NCI-H128 (cell line): Measurements from ENCODE around the gene TMEM184B.
A peak's percentile ranks its signal among the peaks of the same experiment; 100 is the strongest.
"Not testable (repeated sequence)": the region's sequence is repeated elsewhere in the genome, so short reads cannot be mapped to it uniquely, and the experiment has no call there.

Experiments
- DNase-seq: peaks from one replicate; lab custom pipeline; 2025; ENCODE audit not compliant: unreplicated experiment; lab: John Stamatoyannopoulos, UW

Gene TMEM184B

DNA sequence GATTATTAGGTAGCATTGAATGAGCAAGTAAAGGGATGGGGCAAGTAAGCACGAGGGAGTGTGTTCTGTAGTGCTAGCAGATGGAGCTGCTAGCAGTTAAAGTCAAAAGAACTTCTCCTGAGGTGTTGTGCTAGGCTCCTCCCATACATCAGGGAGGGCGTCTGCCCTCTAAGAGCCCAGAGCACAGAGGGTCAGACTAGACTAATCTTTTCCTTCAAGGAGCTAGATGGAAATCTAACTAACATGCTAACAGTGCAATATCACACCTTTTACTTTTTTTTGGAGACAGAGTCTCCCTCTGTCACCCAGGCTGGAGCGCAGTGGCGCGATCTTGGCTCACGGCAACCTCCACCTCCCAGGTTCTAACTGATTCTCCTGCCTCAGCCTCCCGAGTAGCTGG is 88.0 kb downstream of the TMEM184B start:
- DNase-seq = no peak

DNA sequence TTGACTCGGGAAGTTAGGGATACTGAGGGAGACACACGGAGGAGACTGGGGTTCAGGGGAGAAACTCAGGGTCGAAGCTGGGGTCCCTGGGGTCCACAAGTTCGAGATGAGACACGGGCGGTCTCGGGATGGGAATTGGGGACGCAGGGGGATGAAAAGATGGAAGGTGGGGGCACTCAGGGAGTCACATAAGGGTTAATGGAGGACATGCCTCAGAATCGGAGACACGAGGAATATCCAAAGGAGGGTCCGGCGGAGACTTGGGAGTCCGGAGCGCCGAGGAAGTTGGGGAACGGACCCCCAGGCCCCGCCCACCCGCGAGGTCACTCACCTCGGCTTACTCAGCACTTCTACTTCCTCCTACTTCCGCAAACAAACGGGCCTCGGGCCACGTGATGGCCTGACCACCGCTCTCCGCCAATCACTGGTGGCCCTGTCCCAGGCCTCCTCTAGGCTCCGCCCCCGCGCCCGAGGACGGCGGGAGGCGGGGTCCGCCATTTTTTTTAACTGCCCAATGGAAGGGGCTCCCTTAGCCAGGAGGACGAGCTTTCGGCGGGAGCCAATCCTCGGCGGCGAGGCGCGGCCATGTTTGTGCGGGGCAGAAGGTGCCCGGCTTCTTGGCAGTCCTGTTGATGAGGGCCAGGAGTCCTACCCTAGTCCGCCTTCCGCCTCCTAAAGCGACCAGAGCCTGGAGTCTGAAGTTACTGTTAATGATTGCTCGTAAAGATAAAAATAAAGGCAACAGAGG is 91.2 kb downstream of the TMEM184B start, which contains the start of gene PLA2G6:
TSS of gene PLA2G6 (minus strand) at position 378 of the 748 bp plus-strand sequence. CDS start 12,404 bp downstream, outside the sequence.
- peak; percentile 80 for DNase-seq

DNA sequence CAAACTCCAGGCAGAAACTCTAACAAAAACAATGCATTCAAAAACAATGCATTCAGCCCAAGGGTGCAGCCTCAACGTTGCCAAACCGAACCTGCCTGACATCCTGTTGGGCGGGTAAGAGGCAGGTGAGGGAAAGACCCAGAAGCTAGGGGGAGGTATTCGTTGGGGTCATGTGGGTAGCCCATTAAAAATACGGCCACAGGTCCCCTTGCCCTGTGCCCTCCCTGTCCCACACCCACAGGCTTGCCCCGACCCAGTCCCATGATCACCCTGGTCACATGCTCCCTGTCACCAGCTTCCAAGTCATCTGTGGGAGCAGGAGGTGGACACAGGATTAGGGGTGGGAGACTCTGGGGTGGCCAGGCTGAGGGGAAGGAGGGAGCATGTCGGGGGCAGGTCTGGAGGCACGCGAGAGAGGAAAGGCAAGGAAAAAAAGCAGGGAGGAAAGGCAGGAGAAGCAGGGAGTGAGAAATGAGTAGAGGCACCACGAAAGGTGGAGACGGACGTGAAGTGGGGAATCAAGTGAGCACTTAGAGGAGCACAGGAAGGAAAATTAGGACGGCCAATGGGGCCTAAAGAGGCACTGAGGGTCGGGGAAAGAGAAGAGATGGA is 91.9 kb downstream of the TMEM184B start:
- DNase-seq = no peak

DNA sequence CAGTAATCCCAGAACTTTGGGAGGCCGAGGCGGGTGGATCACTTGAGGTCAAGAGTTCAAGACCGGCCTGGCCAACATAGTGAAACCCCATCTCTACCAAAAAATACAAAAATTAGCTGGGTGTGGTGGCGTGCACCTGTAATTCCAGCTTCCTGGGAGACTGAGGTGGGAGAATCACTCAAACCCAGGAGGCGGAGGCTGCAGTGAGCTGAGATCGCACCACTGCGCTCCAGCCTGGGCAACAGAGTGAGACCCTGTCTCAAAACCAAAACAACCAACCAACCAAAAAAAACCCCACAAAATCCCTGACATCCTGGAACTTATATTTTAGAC is 94.2 kb downstream of the TMEM184B start:
- DNase-seq = not testable (repeated sequence)

DNA sequence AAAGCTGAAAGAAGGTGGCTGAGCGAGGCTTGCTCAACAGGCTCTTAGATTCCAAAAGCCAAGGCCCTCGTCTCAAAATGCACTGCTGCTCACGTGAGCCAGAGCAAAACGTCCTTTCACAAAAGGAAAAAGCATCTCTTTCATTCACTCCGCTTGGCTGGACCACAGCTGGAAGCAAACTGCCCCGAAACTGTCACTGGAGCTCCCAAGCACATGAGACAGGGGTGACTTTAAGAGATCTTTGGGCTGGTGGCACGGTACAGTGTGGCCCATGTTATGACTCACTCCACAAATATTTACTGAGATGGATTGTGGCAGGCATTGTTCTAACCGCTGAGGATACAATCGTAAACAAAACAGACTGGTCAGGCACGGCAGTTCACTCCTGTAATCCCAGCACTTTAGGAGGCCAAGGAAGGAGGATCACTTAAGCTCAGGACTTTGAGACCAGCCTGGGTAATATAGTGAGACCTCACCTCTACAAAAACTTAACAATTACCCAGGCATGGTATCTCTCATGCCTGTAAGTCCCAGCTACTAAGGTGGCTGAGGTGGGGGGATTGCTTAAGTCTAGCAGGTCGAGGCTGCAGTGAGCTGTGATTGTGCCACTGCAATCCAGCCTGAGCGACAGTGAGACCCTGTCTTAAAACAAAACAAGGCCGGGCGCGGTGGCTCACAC is 94.7 kb downstream of the TMEM184B start:
- no peak for DNase-seq

DNA sequence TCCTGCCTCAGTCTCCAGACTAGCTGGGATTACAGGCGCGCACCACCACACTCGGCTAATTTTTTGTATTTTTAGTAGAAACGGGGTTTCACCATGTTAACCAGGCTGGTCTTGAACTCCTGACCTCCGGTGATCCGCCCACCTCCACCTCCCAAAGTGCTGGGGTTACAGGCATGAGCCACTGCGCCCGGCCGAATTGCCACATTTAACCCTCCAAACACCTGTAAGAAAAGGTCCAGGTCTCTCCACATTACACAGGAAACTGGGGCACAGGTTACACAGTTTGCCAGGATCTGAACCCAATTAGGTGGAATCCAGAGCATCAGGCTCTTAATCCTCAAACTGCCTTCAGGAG is 95.3 kb downstream of the TMEM184B start:
- not testable (repeated sequence) for DNase-seq

DNA sequence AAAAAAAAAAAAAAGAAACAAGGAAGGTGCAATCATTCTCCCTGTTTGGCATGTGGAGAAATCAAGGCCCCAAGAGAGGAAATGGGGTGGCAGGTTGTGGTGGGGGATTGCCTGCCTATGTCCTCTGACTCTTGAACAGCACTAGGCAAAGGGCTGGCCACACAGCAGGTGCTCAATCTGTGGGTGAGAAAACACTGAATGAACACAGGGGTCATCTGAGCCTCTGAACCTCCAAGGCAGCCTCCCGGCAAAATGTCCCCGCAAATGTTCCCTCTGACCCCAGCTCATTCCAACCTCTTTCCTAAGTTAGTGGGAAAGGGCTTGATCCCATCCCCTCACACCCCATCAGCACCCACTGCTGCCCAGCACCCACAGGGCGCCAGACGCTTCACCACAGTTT is 95.8 kb downstream of the TMEM184B start:
- DNase-seq = no peak

DNA sequence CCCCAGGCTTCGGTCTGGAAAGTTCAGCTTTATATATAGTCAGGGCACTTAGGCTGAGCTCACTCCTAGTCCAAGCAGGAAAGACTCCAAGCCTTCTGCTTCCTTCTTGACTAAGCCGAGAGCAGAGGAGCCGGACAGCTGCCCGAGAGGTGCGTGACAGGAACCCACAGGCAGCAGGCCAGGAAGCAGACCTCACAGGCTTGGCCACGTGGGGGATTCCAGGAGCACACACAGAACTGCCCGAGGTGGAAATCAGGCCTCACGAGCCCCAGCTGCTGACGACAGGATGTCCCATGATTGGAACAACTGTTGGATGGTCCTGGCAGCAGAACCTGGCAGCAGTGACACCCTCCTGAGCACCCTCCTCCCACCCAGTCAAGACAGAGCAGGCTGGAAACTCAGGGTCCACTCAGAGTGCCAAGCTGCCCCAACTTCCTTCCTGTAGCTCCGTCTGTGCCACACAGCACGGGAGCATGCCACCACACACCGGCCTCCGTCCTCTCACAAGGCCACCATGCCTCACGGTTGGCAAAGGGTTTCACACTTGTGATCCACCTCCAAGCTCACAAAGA is 96.6 kb downstream of the TMEM184B start:
- DNase-seq = no peak

DNA sequence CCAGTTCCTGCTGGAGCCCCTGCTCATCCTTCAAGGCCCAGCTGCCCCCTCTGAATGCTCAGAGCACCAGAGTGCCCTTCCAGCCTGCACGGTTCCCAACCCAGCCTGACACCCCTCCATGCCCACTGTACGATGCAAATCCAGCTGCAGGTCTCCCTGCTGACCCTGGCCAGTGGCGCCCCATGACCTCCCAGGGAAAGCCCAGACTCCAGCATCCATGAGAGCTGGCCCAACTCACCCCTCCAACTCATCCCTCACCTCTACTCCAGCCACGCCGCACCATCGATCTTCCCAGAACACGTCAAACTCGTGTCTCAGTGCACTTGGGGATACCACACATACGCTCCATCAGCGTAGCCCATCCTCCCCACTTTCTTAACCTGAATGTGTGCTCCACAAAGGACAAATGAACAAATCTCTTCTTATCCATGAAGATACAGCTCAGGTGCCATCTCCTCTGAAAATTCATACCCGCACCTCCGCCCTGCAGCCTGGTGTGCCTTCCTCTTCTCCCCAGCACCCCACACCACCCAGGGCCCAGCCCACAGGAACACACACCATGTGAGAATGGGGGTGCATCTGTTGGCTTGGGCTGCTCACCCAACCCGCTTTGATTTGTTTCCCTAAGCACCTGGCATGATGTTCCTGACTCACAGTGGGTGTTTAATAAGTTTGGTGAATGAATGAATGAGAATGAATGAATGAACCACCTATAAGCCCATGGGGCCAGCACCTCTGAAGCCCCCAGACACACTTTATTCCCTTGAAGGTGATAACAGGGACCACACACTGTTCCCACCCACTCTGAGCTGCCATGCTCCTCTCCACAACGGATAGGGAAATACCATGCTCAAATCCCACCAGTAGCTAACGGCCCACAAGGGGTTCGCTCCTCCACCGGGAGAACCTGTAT is 97.3 kb downstream of the TMEM184B start:
- no peak for DNase-seq

DNA sequence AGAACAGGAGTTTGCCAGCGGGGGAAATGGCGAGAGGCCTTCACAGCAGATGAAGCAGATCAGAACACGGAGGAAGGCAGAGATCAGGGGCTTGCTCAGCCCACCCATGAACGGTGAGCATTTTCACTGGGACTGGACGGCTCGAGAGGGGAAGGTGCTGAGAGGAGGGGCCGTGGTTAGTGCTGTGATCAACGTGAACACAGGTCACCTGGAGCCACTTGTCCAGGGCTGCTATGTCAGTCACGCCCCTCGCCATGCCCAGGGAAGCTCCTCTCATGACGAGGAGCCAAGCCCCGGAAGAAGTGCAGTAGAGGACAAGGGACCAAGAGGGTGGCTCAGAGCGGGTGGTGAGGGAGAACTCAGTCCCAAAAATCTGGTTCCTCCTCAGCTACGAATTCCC is 98.2 kb downstream of the TMEM184B start:
- no peak for DNase-seq

DNA sequence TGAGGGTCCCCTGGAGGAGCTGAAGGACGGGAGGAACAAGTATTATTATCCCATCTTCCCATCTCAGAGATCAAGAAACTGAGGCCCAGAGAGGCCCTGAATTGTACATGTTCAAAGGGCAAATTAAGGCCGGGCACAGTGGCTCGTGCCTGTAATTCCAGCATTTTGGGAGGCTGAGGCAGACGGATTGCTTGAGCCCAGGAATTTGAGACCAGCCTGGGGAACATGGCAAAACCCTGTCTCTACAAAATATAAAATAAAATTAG is 99.2 kb downstream of the TMEM184B start:
- no peak for DNase-seq

DNA sequence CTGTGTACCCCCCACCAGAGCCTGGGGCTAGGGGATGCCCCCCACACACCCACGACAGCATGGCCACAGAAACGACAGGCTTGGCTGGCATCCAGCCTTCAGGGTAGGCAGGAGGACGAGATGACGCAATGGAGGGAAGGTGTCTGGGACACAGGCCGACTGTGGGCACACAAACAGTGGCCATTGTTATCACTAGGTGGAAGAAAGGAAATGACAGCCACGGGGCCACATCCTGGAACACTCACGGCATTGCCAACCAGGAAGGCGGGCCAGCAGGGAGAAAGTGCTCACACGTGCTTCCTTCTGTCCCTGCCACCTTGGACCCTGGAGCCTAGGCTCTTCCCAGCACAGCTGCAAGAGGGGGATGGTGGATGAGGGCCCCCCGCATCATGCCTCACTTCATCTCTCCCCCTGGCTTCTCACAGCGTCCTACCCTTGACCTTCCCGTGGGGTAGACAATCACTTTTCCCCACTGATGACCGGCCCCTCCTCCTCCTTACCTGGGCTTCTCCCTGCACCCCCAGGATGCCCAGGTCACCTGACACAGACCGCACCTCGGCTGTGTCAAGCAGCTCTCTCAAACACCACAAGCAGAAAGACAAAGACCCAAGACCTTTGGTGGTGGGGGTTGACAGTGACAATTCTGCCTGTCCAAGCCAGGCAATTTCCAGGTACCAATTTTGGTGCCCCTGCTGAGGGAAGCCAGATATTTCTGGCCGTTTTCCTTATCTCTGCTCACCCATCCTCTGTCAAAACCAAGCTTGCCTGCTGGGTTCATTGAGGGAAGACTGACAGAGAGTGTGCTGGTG is 99.8 kb downstream of the TMEM184B start:
- DNase-seq = no peak

DNA sequence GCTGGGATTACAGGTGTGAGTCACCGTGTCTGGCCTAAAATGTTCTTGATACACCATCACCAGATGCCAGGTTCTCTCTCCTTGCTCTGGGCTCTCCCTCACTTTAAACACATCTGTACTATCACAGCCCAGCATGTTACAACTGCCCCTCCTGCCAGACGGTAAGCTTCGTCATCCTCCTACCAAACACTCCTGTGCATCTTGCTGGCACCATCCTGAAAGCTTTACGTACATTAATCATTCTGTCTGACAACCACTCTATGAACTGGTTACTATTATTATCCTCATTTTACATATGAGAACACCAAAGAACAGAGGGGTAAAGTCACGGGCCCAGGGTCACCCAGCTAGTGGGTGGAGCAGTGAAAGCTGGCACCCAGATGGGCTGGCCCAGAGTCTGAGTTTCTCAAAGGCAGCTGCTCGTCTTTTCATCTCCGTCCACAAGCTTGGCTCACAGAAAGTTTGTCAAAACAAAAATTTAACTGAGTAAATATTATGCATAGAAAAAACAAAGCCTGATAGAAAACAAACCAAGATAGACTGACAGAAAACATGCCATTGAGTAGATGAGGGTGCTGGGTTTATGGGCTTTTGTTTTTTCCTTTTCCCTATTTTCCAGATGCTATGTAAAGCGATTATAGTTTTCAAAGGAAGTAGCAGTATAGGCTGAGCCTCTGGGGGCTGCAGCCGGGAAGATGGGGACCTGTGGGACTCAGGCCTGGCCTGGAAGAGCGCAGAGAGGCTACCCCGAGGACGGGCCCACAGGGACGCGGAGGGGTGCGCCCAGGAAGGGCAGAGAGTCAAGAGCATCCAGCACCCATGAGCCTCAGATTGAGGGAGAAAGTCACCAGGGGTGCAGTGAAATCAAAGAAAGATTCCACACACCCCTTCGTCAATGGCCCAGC is 100.6 kb downstream of the TMEM184B start:
- DNase-seq = no peak

DNA sequence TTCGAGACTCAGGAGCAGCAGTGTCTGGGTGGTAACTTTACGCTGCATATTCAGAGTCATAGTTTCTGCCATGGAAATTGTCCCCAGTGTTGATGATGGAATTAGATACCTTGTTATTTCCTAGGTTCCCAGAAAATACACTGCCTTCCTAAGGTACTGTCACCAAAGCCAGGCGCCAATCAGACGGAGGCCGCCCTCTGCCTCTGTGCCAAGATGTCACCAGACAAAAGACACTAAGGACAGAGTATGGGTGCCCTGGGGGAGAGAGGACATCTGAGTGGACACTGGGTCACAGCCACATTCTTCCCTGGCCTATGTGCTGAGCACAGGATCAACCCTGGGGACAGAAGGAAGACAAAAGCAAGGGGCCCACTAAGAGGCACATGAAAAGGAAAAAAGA is 102.3 kb downstream of the TMEM184B start:
- DNase-seq = no peak
